T-helper 2 cell treated with Interferon-gamma antibody and Interleukin-4, amounts not matched to agents 5 μg/mL and 100 μg/mL, for 36 hours (primary cell): ENCODE results near the gene ARR3.
A peak's percentile ranks its signal among the peaks of the same experiment; 100 is the strongest.
"Not testable (repeated sequence)": the region's sequence is repeated elsewhere in the genome, so short reads cannot be mapped to it uniquely, and the experiment has no call there.

Experiments
- DNase-seq: peaks from one replicate; pipeline ENCODE4 v3.0.0; 2021; ENCODE audit warnings: low spot score
- H3K27ac Mint-ChIP-seq: one replicate; pipeline ENCODE4 v1.8.0; 2021; ENCODE audit warnings: mild to moderate bottlenecking, mixed read lengths
- H3K27me3 Mint-ChIP-seq: one replicate; pipeline ENCODE4 v1.8.0; 2021; ENCODE audit warnings: low read depth, mixed read lengths
- H3K36me3 Mint-ChIP-seq: one replicate; pipeline ENCODE4 v1.8.0; 2021; ENCODE audit warnings: low read depth, mixed read lengths
- H3K4me1 Mint-ChIP-seq: one replicate; pipeline ENCODE4 v1.8.0; 2021; ENCODE audit warnings: low read depth, mixed read lengths
- H3K4me3 Mint-ChIP-seq: one replicate; pipeline ENCODE4 v1.8.0; 2022; ENCODE audit warnings: mild to moderate bottlenecking, moderate library complexity, mixed read lengths
- H3K9me3 Mint-ChIP-seq: one replicate; pipeline ENCODE4 v1.8.0; 2021; ENCODE audit warnings: mixed read lengths

ARR3 gene

DNA sequence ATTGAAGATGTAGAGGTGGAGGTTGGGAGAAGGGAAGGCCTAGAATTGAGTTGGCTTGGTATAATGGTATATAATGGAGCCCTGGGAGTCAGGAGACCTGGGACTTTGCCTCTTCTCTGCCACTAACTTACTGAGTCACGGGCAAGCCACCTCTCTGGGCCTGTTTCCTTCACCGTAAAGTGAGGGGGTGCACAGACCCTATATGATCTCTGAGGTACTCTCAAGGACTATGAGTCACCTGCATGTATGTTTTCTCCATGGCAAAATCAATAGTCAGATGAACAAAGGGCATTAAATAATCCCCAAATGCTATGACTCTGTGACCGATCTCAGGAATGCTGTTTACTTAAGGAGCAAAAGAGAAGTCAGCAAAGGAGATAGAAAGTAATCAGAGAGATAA, 13.2 kb upstream of the ARR3 start:
- Mint-ChIP-seq H3K4me3 (no peak overlapping the region), H3K4me1 (peaks cover 3% of the 10 kb centered on the region), H3K36me3 (peaks cover 1% of the 10 kb centered on the region), H3K9me3 (no peaks in the 10 kb centered on the region), H3K27ac (no peak overlapping the region), H3K27me3 (no peaks in the 10 kb centered on the region)
- DNase-seq = no peak

DNA sequence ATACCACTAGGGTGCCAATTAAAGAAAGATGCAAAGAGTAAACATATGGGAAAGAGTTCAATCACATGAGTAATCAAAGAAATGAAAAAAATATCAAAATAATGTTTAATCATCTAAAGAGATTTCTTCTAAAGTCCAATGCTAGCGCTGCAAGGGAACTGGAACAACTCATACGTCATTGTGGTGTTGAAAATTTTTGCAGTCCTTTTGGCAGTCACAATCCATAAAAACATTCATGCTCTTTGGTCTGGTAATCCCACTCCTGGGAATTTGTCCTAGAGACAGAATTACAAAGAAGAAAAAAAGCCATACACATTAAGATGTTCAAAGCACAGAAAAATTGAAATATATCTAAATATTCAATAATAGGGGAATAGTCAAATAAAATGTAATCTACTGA, 12.7 kb upstream of the ARR3 start:
- peaks cover 3% of the 10 kb centered on the region for H3K4me1 Mint-ChIP-seq
- H3K27ac Mint-ChIP-seq = no peak overlapping the region
- no peaks in the 10 kb centered on the region for H3K9me3 Mint-ChIP-seq
- H3K36me3 Mint-ChIP-seq = peaks cover 1% of the 10 kb centered on the region
- no peaks in the 10 kb centered on the region for H3K27me3 Mint-ChIP-seq
- DNase-seq = no peak
- no peak overlapping the region for H3K4me3 Mint-ChIP-seq

DNA sequence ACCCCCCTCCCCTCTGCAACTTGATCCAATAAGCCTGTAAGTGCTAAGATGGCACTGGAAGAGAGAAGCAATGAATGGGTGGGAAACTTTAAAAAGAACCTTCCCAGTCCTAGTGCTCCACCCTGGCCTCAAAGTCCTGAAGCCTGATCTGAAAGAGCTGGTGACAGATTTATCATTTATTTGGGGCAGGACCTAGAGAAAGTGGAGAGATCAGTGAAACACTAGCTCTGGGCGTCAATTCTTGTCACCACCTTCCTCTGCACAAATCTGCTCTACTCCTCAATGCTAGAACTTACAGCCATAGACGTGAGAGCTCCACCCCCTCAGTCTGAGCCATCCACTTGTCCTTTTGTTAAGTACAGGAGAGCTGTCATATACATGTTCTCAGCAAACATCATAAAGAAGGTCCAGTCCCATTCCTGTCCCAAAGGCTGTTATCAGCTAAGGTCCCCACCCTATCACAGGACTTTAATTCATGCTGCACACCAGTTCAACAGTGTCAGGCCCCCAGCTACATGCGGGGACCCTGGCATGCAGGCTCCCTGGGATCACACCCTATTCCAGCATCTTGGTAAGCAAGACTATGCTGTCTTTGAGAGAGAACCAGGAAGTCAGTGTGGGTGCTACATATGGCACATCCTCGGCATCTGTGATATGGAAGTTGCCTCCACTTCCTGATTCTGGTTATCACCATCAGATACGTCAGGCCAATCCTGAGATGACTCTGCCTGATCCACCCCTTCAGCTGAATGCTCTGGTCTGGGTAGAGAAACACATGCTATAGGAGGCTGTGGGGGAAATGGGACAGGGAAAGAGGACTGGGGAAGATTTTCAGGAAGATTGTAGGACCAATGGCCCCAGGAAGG, 10.5 kb upstream of the ARR3 start:
- no peaks in the 10 kb centered on the region for H3K9me3 Mint-ChIP-seq
- peaks cover 1% of the 10 kb centered on the region for H3K36me3 Mint-ChIP-seq
- H3K4me3 Mint-ChIP-seq = no peak overlapping the region
- H3K4me1 Mint-ChIP-seq = peaks cover 3% of the 10 kb centered on the region
- no peak overlapping the region for H3K27ac Mint-ChIP-seq
- H3K27me3 Mint-ChIP-seq = no peaks in the 10 kb centered on the region
- DNase-seq = no peak

DNA sequence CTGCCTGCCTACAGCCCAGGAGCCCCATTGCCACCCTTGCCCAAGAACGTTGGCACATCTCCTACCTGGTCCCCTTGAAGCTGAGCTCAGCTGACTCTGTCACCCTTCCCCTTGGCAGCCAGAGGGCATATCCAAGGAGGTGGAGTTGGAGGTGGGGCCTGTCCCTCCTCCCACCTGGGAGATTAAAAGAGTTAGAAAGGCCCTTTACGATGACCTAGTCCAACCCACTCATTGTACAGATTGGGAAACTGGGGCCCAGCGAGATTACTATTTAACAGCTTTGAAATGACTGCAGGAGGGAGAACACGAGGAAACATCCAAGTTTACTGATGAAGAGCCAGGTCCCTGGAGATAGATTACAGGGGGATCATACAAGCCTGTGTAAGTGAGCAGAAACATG, 8.0 kb upstream of the ARR3 start, which contains the start of gene P2RY4:
TSS of gene P2RY4 (minus strand) at position 101 of the 400 bp plus-strand sequence. CDS start 580 bp downstream, outside the sequence.
- H3K4me1 Mint-ChIP-seq = no peaks in the 10 kb centered on the region
- no peak within 1 kb of the TSS for H3K4me3 Mint-ChIP-seq
- H3K36me3 Mint-ChIP-seq = peaks cover 1% of the 10 kb centered on the region
- no peak for DNase-seq
- H3K27ac Mint-ChIP-seq = no peak within 1 kb of the TSS
- H3K27me3 Mint-ChIP-seq = no peaks in the 10 kb centered on the region
- H3K9me3 Mint-ChIP-seq = no peaks in the 10 kb centered on the region

DNA sequence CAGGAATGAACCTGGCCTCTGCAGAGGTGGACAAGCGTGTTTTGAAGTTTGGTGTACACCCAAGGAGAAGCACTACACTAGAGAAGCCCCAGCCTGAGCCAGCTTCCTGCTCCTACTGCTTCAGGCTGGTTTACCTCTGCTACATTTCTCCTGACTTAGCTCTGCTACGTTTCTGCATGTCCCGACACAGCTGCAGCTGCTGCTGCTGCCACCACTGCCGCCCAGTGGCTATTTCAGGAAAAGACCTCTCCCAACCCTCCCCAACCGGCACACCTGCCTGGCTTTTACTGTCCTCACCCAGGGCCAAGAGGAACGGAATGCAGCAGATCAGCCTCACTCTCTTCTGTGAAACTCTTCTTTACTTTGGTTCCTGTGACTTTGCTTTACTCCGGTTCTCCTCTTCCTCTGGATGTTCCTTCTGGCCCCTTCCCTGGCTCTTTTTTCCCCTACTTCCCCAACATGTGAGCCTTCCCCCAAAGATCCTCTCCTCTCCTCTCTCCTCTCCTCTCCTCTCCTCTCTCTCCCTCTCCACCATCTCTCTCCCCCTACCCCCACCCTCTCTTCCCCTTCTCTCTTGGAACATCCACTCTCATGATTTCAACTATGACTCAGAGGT, 5.1 kb upstream of the ARR3 start:
- H3K27ac Mint-ChIP-seq = no peak overlapping the region
- no peaks in the 10 kb centered on the region for H3K27me3 Mint-ChIP-seq
- H3K4me1 Mint-ChIP-seq = no peaks in the 10 kb centered on the region
- H3K36me3 Mint-ChIP-seq = no peaks in the 10 kb centered on the region
- no peak overlapping the region for H3K4me3 Mint-ChIP-seq
- DNase-seq = peak; percentile 4
- no peaks in the 10 kb centered on the region for H3K9me3 Mint-ChIP-seq

DNA sequence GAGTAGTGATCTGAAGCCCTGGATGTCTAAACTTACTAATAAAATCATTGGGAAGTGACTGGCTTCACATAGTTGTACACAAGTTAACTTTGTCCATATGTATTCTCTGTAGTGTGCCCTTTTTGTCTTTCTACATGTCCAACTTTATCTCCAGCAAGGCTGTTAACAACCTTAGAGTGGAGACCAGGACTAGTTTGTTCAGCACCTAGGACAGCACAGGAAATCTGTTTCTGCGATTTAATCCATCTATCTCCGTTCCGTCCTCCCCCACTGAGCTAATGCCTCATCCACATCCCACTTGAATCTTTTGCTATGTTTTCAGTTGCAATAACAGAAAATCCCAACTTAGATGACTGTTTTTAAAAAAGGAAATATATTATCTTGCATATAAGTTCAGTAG, 3.4 kb upstream of the ARR3 start:
- H3K27ac Mint-ChIP-seq = no peak overlapping the region

DNA sequence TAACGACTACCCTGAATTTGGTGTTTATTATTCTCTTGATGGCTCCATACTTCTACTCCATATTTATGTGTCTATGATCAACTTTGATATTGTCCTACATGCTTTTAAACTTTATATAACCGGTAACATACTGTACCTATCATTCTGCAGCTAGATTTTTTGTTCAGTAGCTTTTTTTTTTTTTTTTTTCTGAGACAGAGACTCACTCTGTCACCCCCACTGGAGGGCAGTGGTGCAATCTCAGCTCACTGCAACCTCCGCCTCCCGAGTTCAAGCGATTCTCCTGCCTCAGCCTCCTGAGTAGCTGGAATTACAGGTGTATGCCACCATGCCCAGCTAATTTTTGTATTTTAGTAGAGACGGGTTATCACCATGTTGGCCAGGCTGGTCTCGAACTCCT, 5.9 kb downstream of the ARR3 start:
- DNase-seq, H3K27ac Mint-ChIP-seq, H3K4me1 Mint-ChIP-seq, H3K4me3 Mint-ChIP-seq, H3K27me3 Mint-ChIP-seq, H3K36me3 Mint-ChIP-seq, H3K9me3 Mint-ChIP-seq: not testable (repeated sequence)

More for the DNA sequence above, 3.4 kb upstream of the ARR3 start:
- H3K27me3 Mint-ChIP-seq = no peaks in the 10 kb centered on the region
- DNase-seq = no peak
- H3K4me1 Mint-ChIP-seq = no peaks in the 10 kb centered on the region
- no peaks in the 10 kb centered on the region for H3K9me3 Mint-ChIP-seq
- H3K4me3 Mint-ChIP-seq = no peak overlapping the region
- H3K36me3 Mint-ChIP-seq = no peaks in the 10 kb centered on the region

DNA sequence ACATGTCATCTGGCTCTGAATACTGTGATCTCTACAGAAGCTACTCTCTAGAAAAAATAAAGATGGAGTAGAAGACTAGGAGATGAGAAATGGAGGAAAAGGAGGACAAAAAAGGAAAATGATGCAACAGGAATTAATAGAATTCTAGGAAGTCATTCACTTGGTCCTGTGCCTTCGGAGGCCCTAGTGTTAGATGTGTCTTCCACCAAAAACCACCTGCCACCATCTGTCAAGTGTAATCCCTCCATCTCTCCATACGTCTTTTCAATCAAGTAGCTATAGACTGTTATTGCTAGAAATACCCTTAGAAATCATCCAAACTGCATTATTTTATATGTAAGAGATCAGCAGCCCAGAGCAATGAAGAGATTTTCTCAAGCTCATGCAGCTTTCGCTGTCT, 10.9 kb downstream of the ARR3 start:
- H3K4me3 Mint-ChIP-seq = no peak overlapping the region
- DNase-seq = no peak

DNA sequence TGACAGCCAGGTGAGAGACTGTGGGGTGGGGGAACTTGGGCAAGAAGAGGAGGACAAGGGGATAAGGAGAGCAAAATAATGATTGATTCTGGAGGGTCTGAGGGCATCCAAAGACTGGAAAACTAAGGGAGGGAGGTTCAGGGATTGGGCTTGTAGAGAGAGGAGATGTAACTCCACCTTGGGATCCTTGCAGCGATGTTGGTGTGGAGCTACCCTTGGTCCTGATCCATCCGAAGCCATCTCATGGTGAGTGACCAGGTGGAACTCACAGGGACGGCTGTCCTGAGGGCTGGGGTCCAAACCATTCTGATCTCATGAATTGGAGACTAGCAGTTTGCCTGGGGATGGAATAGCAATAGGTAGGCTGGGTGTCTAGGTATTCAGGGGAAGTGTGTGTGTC, 12.4 kb downstream of the ARR3 start:
- Mint-ChIP-seq H3K4me3 (no peak overlapping the region), H3K4me1 (no peaks in the 10 kb centered on the region), H3K36me3 (no peaks in the 10 kb centered on the region), H3K27me3 (no peaks in the 10 kb centered on the region), H3K27ac (no peak overlapping the region), H3K9me3 (no peaks in the 10 kb centered on the region)
- no peak for DNase-seq

More for the DNA sequence above, 10.9 kb downstream of the ARR3 start:
- H3K36me3 Mint-ChIP-seq = no peaks in the 10 kb centered on the region
- no peaks in the 10 kb centered on the region for H3K9me3 Mint-ChIP-seq
- H3K4me1 Mint-ChIP-seq = no peaks in the 10 kb centered on the region
- H3K27me3 Mint-ChIP-seq = no peaks in the 10 kb centered on the region
- no peak overlapping the region for H3K27ac Mint-ChIP-seq

DNA sequence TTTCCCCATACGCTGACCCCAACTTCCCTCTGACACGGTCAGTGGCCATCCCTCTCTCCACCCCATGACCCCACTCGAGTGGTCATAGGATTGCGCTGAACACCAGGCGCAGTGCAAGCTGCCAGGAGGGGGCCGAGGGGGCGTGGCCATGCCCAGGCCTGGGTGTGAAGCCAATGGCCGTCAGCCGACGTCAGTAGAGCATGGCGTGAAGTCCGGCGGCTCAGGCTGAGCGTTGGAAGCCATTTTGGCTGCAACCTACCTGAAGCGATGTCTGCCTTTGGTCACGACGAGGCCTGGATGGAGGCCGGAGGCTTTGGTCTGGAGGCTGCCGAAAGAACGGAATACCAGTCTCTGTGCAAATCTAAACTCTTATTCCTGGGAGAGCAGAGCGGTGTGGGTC, 13.8 kb downstream of the ARR3 start, which contains the start of gene RAB41:
TSS of gene RAB41 (plus strand) at position 222 of the 400 bp plus-strand sequence. CDS start at position 268, 46 bp downstream.
- H3K27ac Mint-ChIP-seq = no peak within 1 kb of the TSS
- peaks cover 12% of the 10 kb centered on the region for H3K36me3 Mint-ChIP-seq
- H3K27me3 Mint-ChIP-seq = no peaks in the 10 kb centered on the region

DNA sequence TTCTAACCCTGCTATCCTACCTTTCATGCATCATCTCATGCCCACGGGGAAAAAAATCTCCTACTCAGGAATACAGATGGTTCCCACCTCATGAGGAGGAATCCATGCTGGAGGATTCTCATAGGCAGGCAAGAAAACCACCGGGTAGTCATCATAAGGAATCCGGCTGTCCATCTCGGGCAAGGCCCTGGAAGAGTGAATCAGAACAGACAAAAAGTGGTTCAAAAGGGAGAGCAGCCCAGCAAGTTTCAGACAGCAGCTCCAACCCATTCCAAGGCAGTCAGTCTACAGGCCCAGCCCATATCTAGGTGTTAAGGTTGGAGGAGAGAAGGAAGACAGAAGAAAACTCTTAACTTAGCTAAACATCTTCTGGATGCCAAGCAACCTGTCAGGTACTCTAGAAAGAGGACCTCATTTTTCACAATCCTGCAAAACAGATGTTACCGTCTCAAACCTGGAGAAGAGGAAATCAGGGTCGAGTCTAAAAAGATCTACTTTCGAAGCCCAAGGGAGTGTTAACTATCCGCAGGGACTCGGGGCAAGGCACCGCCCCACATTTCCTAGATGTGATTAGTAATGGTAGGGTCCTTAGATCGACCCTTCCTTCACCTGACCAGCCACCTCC, 21.1 kb downstream of the ARR3 start:
- H3K9me3 Mint-ChIP-seq = no peaks in the 10 kb centered on the region
- DNase-seq = no peak
- H3K36me3 Mint-ChIP-seq = peaks cover 39% of the 10 kb centered on the region
- H3K4me1 Mint-ChIP-seq = peaks cover 24% of the 10 kb centered on the region
- peak overlapping the region; percentile 91 for H3K27ac Mint-ChIP-seq
- H3K4me3 Mint-ChIP-seq = peak overlapping the region; percentile 94
- no peaks in the 10 kb centered on the region for H3K27me3 Mint-ChIP-seq

More for the DNA sequence above, 13.8 kb downstream of the ARR3 start, which contains the start of gene RAB41:
- Mint-ChIP-seq H3K4me1 (no peaks in the 10 kb centered on the region), H3K9me3 (no peaks in the 10 kb centered on the region), H3K4me3 (no peak within 1 kb of the TSS)
- DNase-seq = no peak

DNA sequence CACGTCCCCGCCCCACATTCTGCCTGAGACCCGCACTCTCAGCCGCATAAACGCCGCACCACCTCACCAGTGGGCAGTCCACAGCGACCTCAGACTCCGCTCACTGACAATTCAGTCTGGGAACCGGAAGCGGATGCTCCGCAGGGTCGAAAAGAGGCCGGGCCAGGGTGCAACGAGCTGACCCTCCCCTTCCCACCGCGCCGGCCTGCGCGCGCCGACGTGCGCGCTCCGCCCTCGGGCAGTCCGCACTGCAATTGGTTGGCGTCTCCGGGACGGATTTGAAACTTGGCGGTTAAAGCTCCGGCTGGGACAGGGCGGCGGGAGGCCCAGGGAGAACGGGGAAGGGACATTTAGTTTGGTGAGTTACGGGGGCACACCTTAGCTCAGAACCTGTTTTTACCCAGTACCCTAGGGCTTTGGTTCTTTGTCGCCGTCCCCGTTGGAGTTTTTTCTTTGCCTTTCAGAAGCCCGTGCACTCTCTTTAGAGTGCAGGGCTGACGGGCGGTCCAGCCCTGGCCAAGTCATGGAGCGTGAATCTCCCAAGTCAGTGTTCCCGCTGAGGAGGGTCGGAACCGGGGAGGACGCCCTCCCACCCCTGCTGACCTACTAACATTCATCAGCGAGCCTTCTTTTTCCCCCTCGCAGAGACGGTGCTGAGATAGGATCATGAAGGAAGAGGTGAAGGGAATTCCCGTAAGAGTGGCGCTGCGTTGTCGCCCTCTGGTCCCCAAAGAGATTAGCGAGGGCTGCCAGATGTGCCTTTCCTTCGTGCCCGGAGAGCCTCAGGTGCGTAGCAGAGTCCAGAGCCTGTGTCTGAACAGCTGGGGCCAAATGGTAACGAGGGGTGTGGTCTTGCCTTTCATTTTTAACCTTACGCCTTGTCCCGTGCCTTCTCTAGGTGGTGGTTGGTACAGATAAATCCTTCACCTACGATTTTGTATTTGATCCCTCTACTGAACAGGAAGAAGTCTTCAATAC, 21.9 kb downstream of the ARR3 start, which contains the start of the genes KIF4A and PDZD11:
TSS of gene KIF4A (plus strand) at position 312 of the 978 bp plus-strand sequence. CDS start at position 667, 355 bp downstream.
TSS of gene PDZD11 (minus strand) at position 135 of the 978 bp plus-strand sequence. CDS start 586 bp downstream, outside the sequence.
- Mint-ChIP-seq H3K36me3 (peaks cover 39% of the 10 kb centered on the region), H3K27me3 (no peaks in the 10 kb centered on the region), H3K4me1 (peaks cover 24% of the 10 kb centered on the region), H3K4me3 (peak within 1 kb of the TSS; percentile 94), H3K27ac (peak within 1 kb of the TSS; percentile 91), H3K9me3 (no peaks in the 10 kb centered on the region)
- peak; percentile 84 for DNase-seq

DNA sequence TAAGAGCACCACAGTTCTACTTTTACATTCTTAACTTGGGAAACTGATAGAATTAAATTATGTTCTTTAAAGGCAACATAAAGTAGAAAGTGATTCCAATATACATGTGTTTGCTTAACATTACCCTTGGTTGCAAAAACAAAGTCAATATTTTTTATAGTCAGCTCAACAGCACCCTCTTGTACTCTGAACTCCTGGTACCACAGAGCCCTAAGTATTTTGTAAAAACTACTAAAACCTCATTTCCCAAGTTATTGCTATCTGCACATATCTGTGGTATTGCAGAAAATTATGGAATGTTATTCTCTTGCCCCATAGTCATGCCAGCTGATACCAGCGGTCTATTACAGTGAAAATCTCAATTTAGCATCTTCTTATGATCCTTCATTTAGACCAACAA, 24.7 kb downstream of the ARR3 start:
- Mint-ChIP-seq H3K27ac (no peak overlapping the region), H3K27me3 (no peaks in the 10 kb centered on the region), H3K36me3 (peaks cover 23% of the 10 kb centered on the region), H3K4me3 (peak overlapping the region; percentile 59), H3K4me1 (peaks cover 26% of the 10 kb centered on the region), H3K9me3 (no peaks in the 10 kb centered on the region)
- DNase-seq = no peak
